GM12891 (cell line): ENCODE results near the gene CLCN7.
"Not testable (repeated sequence)": the region's sequence is repeated elsewhere in the genome, so short reads cannot be mapped to it uniquely, and the experiment has no call there.

Source experiments
- DNase-seq: peaks from one replicate; pipeline ENCODE4 v3.0.0; 2011; ENCODE audit warnings: low spot score; ENCODE audit not compliant: insufficient read length
- FAIRE-seq: peaks from 2 replicates; lab custom pipeline; 2011; peaks lifted over from hg19 to GRCh38; lab: Jason Lieb, UNC
- PAX5 ChIP-seq: IDR thresholded peaks from 2 replicates; pipeline ENCODE4 v1.6.1; 2011; ENCODE audit warnings: low read length, moderate library complexity, mild to moderate bottlenecking; ENCODE audit not compliant: insufficient read depth, severe bottlenecking
- POLR2A ChIP-seq: IDR thresholded peaks from 2 replicates; pipeline ENCODE4 v1.6.1; 2011; ENCODE audit warnings: low read depth, low read length, control low read depth
- POLR2AphosphoS5 ChIP-seq: IDR thresholded peaks from 2 replicates; pipeline ENCODE4 v1.6.1; 2011; ENCODE audit warnings: low read depth, low read length, control low read depth
- POU2F2 ChIP-seq: IDR thresholded peaks from 2 replicates; pipeline ENCODE4 v1.6.1; 2011; ENCODE audit warnings: low read depth, mild to moderate bottlenecking, control low read depth, low read length, moderate library complexity
- SPI1 ChIP-seq: IDR thresholded peaks from 2 replicates; pipeline ENCODE4 v1.6.1; 2011; ENCODE audit warnings: low read depth, low read length, control low read depth
- TAF1 ChIP-seq: IDR thresholded peaks from 2 replicates; pipeline ENCODE4 v1.6.1; 2011; ENCODE audit warnings: low read depth, low read length, control low read depth

CLCN7 gene

GRCh38 chr16:1474082-1474795 lies 589 bp downstream of the CLCN7 start:
- TF ChIP-seq POLR2AphosphoS5 (no peak), POLR2A (no peak), SPI1 (no peak), POU2F2 (no peak), TAF1 (no peak), PAX5 (no peak)
- FAIRE-seq = peak; percentile 54
- no peak for DNase-seq

DNA sequence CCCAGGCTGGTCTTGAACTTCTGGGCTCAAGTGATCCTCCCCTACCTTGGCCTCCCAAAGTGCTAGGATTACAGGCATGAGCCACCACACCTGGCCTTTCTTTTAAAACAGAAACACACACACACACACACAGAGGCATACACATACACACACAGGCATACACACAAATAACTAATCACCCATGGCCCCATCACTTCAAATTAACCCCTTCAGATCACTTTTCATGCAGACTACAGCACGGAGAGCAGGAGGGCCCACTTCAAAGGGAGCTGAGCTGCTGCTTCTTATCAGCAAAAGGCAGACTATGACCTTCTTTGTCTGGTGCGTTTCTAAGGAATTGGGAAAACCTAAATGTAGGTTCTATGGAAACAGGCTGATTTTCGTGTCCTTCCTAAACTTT lies 1.9 kb downstream of the CLCN7 start:
- DNase-seq = no peak
- TF ChIP-seq POLR2A (no peak), POLR2AphosphoS5 (no peak), PAX5 (no peak), POU2F2 (no peak), TAF1 (no peak)

GRCh38 chr16:1471569-1472194 lies 3.1 kb downstream of the CLCN7 start:
- DNase-seq (no peak), FAIRE-seq (no peak)
- TF ChIP-seq SPI1 (no peak), TAF1 (no peak), POLR2AphosphoS5 (no peak), PAX5 (no peak), POLR2A (no peak), POU2F2 (no peak)

More for the DNA sequence above, 1.9 kb downstream of the CLCN7 start:
- no peak for FAIRE-seq

DNA sequence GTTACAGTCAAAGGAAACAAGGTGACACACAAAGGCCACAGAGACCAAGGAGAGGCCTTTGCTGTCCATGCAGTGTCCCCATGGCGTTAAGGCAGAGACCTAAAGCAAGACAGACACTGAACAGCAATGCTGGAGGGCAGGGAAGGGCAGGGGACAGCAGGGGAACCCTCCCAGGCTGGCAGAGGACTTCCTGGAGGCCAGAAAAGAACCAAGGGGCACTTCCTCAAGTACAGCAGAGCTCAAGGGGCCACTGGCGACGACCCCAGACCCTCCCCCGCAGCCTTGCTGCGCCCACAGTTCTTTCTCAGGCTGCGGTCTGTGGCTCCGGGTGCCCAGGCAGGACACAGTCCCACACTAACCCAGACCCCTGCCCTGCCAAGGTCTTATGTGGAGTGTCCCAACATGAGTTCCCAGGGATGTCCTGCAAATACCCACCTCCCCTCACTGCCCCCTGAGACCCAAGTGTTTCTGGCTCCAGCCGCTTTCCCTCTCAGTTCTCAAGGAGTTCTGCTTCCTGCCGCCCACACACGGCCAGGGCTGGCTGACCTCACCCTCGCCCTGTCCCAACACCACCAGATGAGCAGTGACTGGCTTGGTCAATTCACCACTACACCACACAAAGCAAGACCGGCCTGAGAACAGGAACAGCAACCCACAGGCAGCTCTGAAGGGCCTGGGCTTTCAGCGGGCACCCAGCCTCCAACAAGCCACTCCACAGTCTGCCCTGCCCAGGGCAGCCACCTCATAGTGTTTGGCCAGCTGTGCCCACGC lies 4.2 kb downstream of the CLCN7 start:
- FAIRE-seq (peak; percentile 77), DNase-seq (no peak)
- TF ChIP-seq POLR2AphosphoS5 (no peak), POLR2A (no peak), SPI1 (peak; percentile 36; the same call in 1 of the 2 replicates), TAF1 (0 out of 2 replicates have a peak, but pooled peaks have one; percentile 25), POU2F2 (no peak)

DNA sequence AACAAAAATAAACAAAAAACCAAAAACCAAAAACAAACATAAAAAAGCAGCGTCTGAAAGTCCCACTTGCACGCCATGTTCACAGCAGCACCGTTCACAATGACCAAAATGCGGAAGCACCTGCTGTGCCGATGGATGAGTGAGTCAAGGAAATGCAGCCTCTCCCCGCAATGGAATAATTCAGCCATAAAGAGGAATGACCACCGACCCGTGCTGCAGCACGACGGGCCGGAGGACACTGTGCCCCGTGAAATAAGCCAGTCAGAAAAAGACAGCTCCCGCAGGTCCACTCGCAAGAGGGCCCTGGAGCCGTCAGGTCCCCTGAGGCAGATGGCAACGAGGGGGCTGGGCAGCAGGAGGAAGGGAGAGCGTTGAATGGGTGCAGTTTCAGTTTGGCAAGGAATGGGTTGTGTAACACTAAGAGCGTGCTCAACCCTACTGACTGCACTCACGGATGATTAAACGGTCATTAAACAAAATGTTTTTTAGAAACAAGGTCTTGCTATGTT lies 5.1 kb downstream of the CLCN7 start:
- DNase-seq (no peak), FAIRE-seq (peak; percentile 90)
- TF ChIP-seq POU2F2 (no peak), PAX5 (no peak), SPI1 (peak; percentile 46), TAF1 (peak; percentile 54; the same call in 1 of the 2 replicates), POLR2A (peak; percentile 40; the same call in 1 of the 2 replicates)

DNA sequence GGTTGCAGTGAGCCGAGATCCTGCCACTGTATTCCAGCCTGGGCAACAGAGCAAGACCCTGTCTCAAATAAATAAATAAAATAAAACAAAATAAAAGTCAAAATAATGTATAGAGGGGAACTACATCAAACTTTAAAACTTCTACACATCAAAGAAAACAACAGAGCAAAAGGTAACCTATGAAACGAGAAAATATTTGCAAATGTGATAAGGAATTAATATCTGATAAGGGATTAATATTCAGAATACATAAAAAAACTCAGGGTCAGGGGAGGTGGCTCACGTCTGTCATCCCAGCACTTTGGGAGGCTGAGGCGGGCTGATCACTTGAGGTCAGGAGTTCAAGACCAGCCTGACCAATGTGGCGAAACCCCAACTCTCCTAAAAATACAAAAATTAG lies 5.7 kb downstream of the CLCN7 start:
- FAIRE-seq, DNase-seq: not testable (repeated sequence)

- FAIRE-seq (no peak), DNase-seq (no peak)
- no peak for TF ChIP-seq POU2F2
- TF ChIP-seq PAX5 = no peak
- TF ChIP-seq TAF1 = no peak
- no peak for TF ChIP-seq POLR2A
- TF ChIP-seq SPI1 = no peak
- TF ChIP-seq POLR2AphosphoS5 = no peak
These were observed 6.4 kb downstream of the CLCN7 start for GRCh38 chr16:1468426-1468810.

- no peak for FAIRE-seq
- DNase-seq = no peak
- TF ChIP-seq POU2F2 (no peak), PAX5 (no peak)
These were observed 7.8 kb downstream of the CLCN7 start for GRCh38 chr16:1466968-1467521.

DNA sequence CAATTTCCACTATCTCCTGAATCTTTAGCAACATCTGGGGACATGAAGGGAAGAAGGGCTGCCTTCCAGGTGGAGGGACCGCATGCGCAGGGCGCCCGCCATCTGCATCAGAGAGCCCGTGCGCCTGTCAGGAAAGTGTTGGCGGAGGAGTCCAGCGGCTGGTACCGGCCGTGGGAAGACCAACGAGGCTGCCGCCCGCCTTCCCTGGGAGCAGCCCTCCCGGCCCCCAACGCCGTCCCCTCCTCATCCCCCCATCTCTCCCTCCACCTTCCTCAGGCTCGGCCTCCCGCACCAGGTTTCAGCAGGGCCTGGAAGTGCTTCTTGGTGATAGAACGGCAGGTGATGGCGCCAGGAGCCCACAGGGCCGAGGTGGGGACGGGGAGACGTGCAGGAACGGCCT lies 8.8 kb downstream of the CLCN7 start:
- no peak for TF ChIP-seq POLR2AphosphoS5
- TF ChIP-seq TAF1 = no peak
- TF ChIP-seq PAX5 = no peak
- no peak for TF ChIP-seq POU2F2
- TF ChIP-seq SPI1 = no peak
- no peak for TF ChIP-seq POLR2A
- FAIRE-seq (no peak), DNase-seq (no peak)

- no peak for DNase-seq
- TF ChIP-seq PAX5 = no peak
- no peak for TF ChIP-seq POLR2AphosphoS5
- TF ChIP-seq POLR2A = no peak
- no peak for TF ChIP-seq TAF1
- no peak for TF ChIP-seq POU2F2
- no peak for TF ChIP-seq SPI1
- FAIRE-seq = no peak
These were observed 9.3 kb downstream of the CLCN7 start for GRCh38 chr16:1465567-1465915.
